ENCODE results near the gene C1orf226. TPM values are rescaled to one million over a fixed set of nuclear protein-coding genes. Genes with fewer than 3 reads are reported as not detected.

The C1orf226 gene
- total RNA-seq, 1 donor from 2014 or later, result 12.6 TPM

- peaks cover 47% of the 10 kb centered on the region for H3K4me1 Mint-ChIP-seq (ENCODE audit: unreplicated experiment)
Measured at GRCh38 chr1:162388083-162388594, 6.6 kb downstream of the C1orf226 start.

GRCh38 chr1:162388615-162389014 lies 7.1 kb downstream of the C1orf226 start:
- Mint-ChIP-seq H3K9me3 (no peaks in the 10 kb centered on the region), H3K36me3 (peaks cover 8% of the 10 kb centered on the region), H3K4me1 (ENCODE audit: unreplicated experiment) (peaks cover 46% of the 10 kb centered on the region), H3K27ac (peak overlapping the region; percentile 63), H3K4me3 (peak overlapping the region; percentile 35), H3K27me3 (peaks cover 3% of the 10 kb centered on the region)
- DNase-seq (ENCODE audit: extremely low spot score, unreplicated experiment), result peak; percentile 49
- no peak for TF ChIP-seq CTCF (conservative IDR thresholded peaks at IDR 0.05)

More at GRCh38 chr1:162388083-162388594, 6.6 kb downstream of the C1orf226 start:
- no peaks in the 10 kb centered on the region for H3K9me3 Mint-ChIP-seq
- no peak overlapping the region for H3K4me3 Mint-ChIP-seq
- peaks cover 3% of the 10 kb centered on the region for H3K27me3 Mint-ChIP-seq
- no peak overlapping the region for H3K27ac Mint-ChIP-seq
- DNase-seq (ENCODE audit: extremely low spot score, unreplicated experiment), result peak; percentile 49
- no peak for TF ChIP-seq CTCF (conservative IDR thresholded peaks at IDR 0.05)
- peaks cover 11% of the 10 kb centered on the region for H3K36me3 Mint-ChIP-seq

- TF ChIP-seq CTCF (conservative IDR thresholded peaks at IDR 0.05), result no peak
- Mint-ChIP-seq H3K27me3 (peaks cover 3% of the 10 kb centered on the region), H3K4me1 (ENCODE audit: unreplicated experiment) (peaks cover 40% of the 10 kb centered on the region), H3K9me3 (no peaks in the 10 kb centered on the region), H3K27ac (peak overlapping the region; percentile 63), H3K4me3 (peak overlapping the region; percentile 35), H3K36me3 (peaks cover 4% of the 10 kb centered on the region)
- peak; percentile 37 for DNase-seq (ENCODE audit: extremely low spot score, unreplicated experiment)
Measured at GRCh38 chr1:162389021-162389818, 7.7 kb downstream of the C1orf226 start.

- TF ChIP-seq CTCF (conservative IDR thresholded peaks at IDR 0.05), result no peak
Measured at GRCh38 chr1:162389971-162390370, 8.4 kb downstream of the C1orf226 start.

GRCh38 chr1:162390396-162391185 lies 9.1 kb downstream of the C1orf226 start:
- no peak overlapping the region for H3K4me3 Mint-ChIP-seq
- peaks cover 29% of the 10 kb centered on the region for H3K4me1 Mint-ChIP-seq (ENCODE audit: unreplicated experiment)
- H3K36me3 Mint-ChIP-seq, result no peaks in the 10 kb centered on the region
- TF ChIP-seq CTCF (conservative IDR thresholded peaks at IDR 0.05), result no peak
- peaks cover 3% of the 10 kb centered on the region for H3K27me3 Mint-ChIP-seq
- H3K27ac Mint-ChIP-seq, result no peak overlapping the region
- no peaks in the 10 kb centered on the region for H3K9me3 Mint-ChIP-seq
- DNase-seq (ENCODE audit: extremely low spot score, unreplicated experiment), result peak; percentile 43

More at GRCh38 chr1:162389971-162390370, 8.4 kb downstream of the C1orf226 start:
- Mint-ChIP-seq H3K4me1 (ENCODE audit: unreplicated experiment) (peaks cover 34% of the 10 kb centered on the region), H3K36me3 (peaks cover 4% of the 10 kb centered on the region), H3K4me3 (no peak overlapping the region), H3K9me3 (no peaks in the 10 kb centered on the region), H3K27me3 (peaks cover 3% of the 10 kb centered on the region), H3K27ac (no peak overlapping the region)
- peak; percentile 52 for DNase-seq (ENCODE audit: extremely low spot score, unreplicated experiment)

All from type B pancreatic cell (in vitro differentiated cells).